Neural cell (in vitro differentiated cells): ENCODE measurements around the gene PRMT6. TPM values are rescaled to one million over a fixed set of nuclear protein-coding genes. Genes with fewer than 3 reads are reported as not detected.
"Not testable (repeated sequence)": the region's sequence is repeated elsewhere in the genome, so short reads cannot be mapped to it uniquely, and the experiment has no call there.

Source experiments
- H2AFZ ChIP-seq: fragments of 200-600, 300-800 bp; sonication (generic), shearing (Covaris generic); 2 replicates; pipeline ENCODE4 v1.6.0; 2014; ENCODE audit warnings: low read depth, mild to moderate bottlenecking, antibody characterized with exemption, low read length, moderate library complexity
- H3F3A ChIP-seq: fragments of 200-600 bp; shearing (Covaris generic); 2 replicates; pipeline ENCODE4 v1.6.1; 2016; ENCODE audit warnings: mild to moderate bottlenecking, moderate library complexity, mixed read lengths, antibody characterized with exemption, low read length; ENCODE audit not compliant: insufficient read depth, poor library complexity, severe bottlenecking
- H3K27ac ChIP-seq: fragments of 200-600, 300-800 bp; sonication (generic), shearing (Covaris generic); 2 replicates; pipeline ENCODE4 v1.5.1; 2014; ENCODE audit warnings: mild to moderate bottlenecking, low read length, moderate library complexity
- H3K27me3 ChIP-seq: fragments of 300-800, 200-600 bp; sonication (generic), shearing (Covaris generic); 2 replicates; pipeline ENCODE4 v1.6.0; 2014; ENCODE audit warnings: mild to moderate bottlenecking, low read depth, low read length, moderate library complexity; ENCODE audit not compliant: insufficient read depth
- H3K36me3 ChIP-seq: fragments of 300-800, 200-600 bp; sonication (generic), shearing (Covaris generic); 2 replicates; pipeline ENCODE4 v1.5.1; 2014; ENCODE audit warnings: mild to moderate bottlenecking, antibody characterized with exemption, low read length, moderate library complexity; ENCODE audit not compliant: insufficient read depth
- H3K4me2 ChIP-seq: fragments of 300-800, 200-600 bp; sonication (generic), shearing (Covaris generic); 2 replicates; pipeline ENCODE4 v1.6.0; 2014; ENCODE audit warnings: mild to moderate bottlenecking, low read length
- H3K4me3 ChIP-seq: fragments of 300-800, 200-600 bp; sonication (generic), shearing (Covaris generic); 2 replicates; pipeline ENCODE4 v1.5.1; 2014; ENCODE audit warnings: mild to moderate bottlenecking, low read length, moderate library complexity
- H3K79me2 ChIP-seq: fragments of 200-600 bp; shearing (Covaris generic); replicated peaks from 2 replicates; pipeline ENCODE4 v1.6.0; 2014; ENCODE audit warnings: mild to moderate bottlenecking, low read length, moderate library complexity; ENCODE audit not compliant: insufficient read depth
- H3K9ac ChIP-seq: fragments of 300-800, 200-600 bp; sonication (generic), shearing (Covaris generic); 2 replicates; pipeline ENCODE4 v1.6.1; 2016; ENCODE audit warnings: mild to moderate bottlenecking, low read length, mixed read lengths
- H3K9me2 ChIP-seq: fragments of 200-600 bp; shearing (Covaris generic); 2 replicates; pipeline ENCODE4 v1.6.1; 2016; ENCODE audit warnings: mild to moderate bottlenecking, low read length, mixed read lengths; ENCODE audit not compliant: insufficient read depth
- H3K9me3 ChIP-seq: fragments of 200-600, 300-800 bp; sonication (generic), shearing (Covaris generic); 2 replicates; pipeline ENCODE4 v1.6.1; 2016; ENCODE audit warnings: mild to moderate bottlenecking, mixed run types, low read length, moderate library complexity, mixed read lengths
- H4K20me1 ChIP-seq: fragments of 200-600 bp; shearing (Covaris generic); 2 replicates; pipeline ENCODE4 v1.6.1; 2016; ENCODE audit warnings: mild to moderate bottlenecking, mixed run types; ENCODE audit not compliant: insufficient read depth
- CTCF ChIP-seq: fragments of 450-650 bp; IDR thresholded peaks from 2 replicates; pipeline ENCODE4 v1.5.1; 2014; ENCODE audit warnings: antibody characterized with exemption, mild to moderate bottlenecking, moderate library complexity; ENCODE audit not compliant: poor library complexity, severe bottlenecking
- EP300 ChIP-seq: fragments of 450-650 bp; conservative IDR thresholded peaks from 2 replicates; pipeline ENCODE4 v1.6.1; 2014; ENCODE audit warnings: antibody characterized with exemption, mild to moderate bottlenecking, moderate library complexity; ENCODE audit not compliant: poor library complexity, severe bottlenecking
- EZH2 ChIP-seq: fragments of 200-600, 300-800 bp; shearing (Covaris generic), sonication (generic); IDR thresholded peaks from 2 replicates; pipeline ENCODE4 v1.6.1; 2014; ENCODE audit warnings: antibody characterized with exemption, low read length, borderline replicate concordance, mild to moderate bottlenecking; ENCODE audit not compliant: insufficient read depth, poor library complexity, severe bottlenecking
- MXI1 ChIP-seq: fragments of 450-650 bp; conservative IDR thresholded peaks from 2 replicates; pipeline ENCODE4 v1.6.1; 2014; ENCODE audit warnings: antibody characterized with exemption, mild to moderate bottlenecking; ENCODE audit not compliant: poor library complexity, severe bottlenecking
- POLR2AphosphoS5 ChIP-seq: IDR thresholded peaks from 2 replicates; pipeline ENCODE4 v1.6.1; 2012
- RAD21 ChIP-seq: fragments of 450-650 bp; conservative IDR thresholded peaks from 2 replicates; pipeline ENCODE4 v1.6.1; 2014; ENCODE audit warnings: antibody characterized with exemption, mild to moderate bottlenecking, moderate library complexity
- REST ChIP-seq: IDR thresholded peaks from 2 replicates; pipeline ENCODE4 v1.6.1; 2012; ENCODE audit warnings: borderline replicate concordance
- SMC3 ChIP-seq: fragments of 450-650 bp; conservative IDR thresholded peaks from 2 replicates; pipeline ENCODE4 v1.6.1; 2014; ENCODE audit warnings: antibody characterized with exemption, mild to moderate bottlenecking, moderate library complexity; ENCODE audit not compliant: poor library complexity
- TAF1 ChIP-seq: IDR thresholded peaks from 2 replicates; pipeline ENCODE4 v1.6.1; 2012; ENCODE audit warnings: low read depth
- polyA plus RNA-seq: library from polyadenylated mRNA; depleted of rRNA; stranded (reverse); fragments of >200 nt; gene quantifications from 2 replicates; pipeline ENCODE4 v1.2.3, GENCODE V29; 2014

The PRMT6 gene
- polyA plus RNA-seq, 1 donor from 2014 or later = 19.0 TPM

GRCh38 chr1:107081102-107081501 is 24.6 kb downstream of the PRMT6 start:
- Histone ChIP-seq H3K27ac (no peak overlapping the region), H3F3A (no peaks in the 10 kb centered on the region), H3K27me3 (no peaks in the 10 kb centered on the region), H3K36me3 (no peaks in the 10 kb centered on the region), H3K9ac (no peak overlapping the region), H4K20me1 (no peaks in the 10 kb centered on the region), H2AFZ (no peak overlapping the region), H3K79me2 (no peaks in the 10 kb centered on the region), H3K9me3 (no peaks in the 10 kb centered on the region), H3K9me2 (no peaks in the 10 kb centered on the region), H3K4me2 (no peak overlapping the region), H3K4me3 (no peak overlapping the region)
- TF ChIP-seq RAD21 (no peak), MXI1 (no peak), TAF1 (no peak), REST (no peak), POLR2AphosphoS5 (no peak), EP300 (no peak), SMC3 (no peak), EZH2 (no peak), CTCF (no peak)

GRCh38 chr1:107091418-107091817 is 34.9 kb downstream of the PRMT6 start:
- Histone ChIP-seq H3K79me2 (no peaks in the 10 kb centered on the region), H3F3A (no peaks in the 10 kb centered on the region), H3K9me2 (no peaks in the 10 kb centered on the region), H3K9ac (no peak overlapping the region), H3K9me3 (no peaks in the 10 kb centered on the region), H4K20me1 (no peaks in the 10 kb centered on the region), H3K4me3 (no peak overlapping the region), H3K36me3 (no peaks in the 10 kb centered on the region), H2AFZ (no peak overlapping the region), H3K27ac (no peak overlapping the region), H3K27me3 (no peaks in the 10 kb centered on the region), H3K4me2 (no peak overlapping the region)
- TF ChIP-seq MXI1 (no peak), RAD21 (no peak), EP300 (no peak), REST (no peak), CTCF (no peak), SMC3 (no peak), EZH2 (no peak), POLR2AphosphoS5 (no peak), TAF1 (no peak)

GRCh38 chr1:107093395-107093794 is 36.9 kb downstream of the PRMT6 start:
- not testable (repeated sequence) for H3K36me3 ChIP-seq, H3K4me3 ChIP-seq, H3K9me2 ChIP-seq, H3K79me2 ChIP-seq, H4K20me1 ChIP-seq, H3K9ac ChIP-seq, H3F3A ChIP-seq, H3K4me2 ChIP-seq, H2AFZ ChIP-seq, H3K27me3 ChIP-seq, H3K9me3 ChIP-seq, H3K27ac ChIP-seq
